NCI-H128 (cell line): Measurements from ENCODE around the gene CCDC90B.

Experiments used
- DNase-seq: peaks from one replicate; lab custom pipeline; 2025; ENCODE audit not compliant: unreplicated experiment; lab: John Stamatoyannopoulos, UW

Gene CCDC90B

DNA sequence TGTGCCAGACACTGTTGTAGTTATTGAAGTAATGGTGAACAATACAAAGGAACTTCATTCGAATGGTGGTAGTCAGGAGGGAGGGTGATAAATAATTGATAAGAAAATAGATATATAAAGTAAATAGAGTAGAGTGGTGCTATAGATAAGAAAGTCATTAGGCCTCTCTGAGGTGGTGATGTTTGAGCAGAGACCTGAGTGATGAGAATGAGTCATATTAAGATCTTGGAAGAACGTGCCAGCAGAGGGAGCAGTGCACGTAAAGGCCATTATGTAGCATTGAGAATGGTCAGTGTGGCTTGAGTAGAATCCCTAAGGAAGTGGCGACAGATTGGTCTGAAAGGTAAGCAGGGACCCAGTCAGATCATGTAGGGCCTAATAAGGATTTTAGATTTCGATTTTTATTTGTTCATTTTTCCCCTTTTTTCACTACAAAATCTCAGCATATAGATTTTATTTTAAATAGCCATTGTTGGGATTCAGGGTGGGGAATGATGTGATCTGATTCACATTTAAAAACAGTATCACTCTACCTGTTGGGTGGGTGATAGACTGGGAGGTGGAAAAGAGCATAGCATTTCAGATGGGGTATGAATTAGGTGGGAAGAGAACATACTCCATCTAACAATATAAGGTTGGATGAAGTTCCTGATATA is 44.7 kb downstream of the CCDC90B start:
- no peak for DNase-seq

DNA sequence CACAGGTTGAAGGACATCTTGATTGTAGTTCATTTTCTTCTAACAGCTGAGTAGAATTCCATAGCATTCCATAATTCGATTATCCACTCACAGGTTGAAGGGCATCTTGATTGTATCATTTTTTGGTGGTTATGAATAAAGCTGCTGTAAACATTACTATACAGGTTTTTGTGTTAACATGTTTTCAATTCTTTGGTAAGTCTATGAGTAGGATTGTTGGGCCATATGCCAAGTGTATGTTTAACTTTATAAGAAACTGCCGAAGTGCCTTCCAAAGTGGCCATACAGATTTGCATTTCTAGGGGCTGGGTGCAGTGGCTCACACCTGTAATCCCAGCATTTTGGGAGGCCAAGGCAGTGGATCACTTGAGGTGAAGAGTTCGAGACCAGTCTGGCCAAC is 48.1 kb downstream of the CCDC90B start:
- DNase-seq, result no peak

- no peak for DNase-seq
Measured at GRCh38 chr11:83235825-83236224, 50.3 kb downstream of the CCDC90B start.

DNA sequence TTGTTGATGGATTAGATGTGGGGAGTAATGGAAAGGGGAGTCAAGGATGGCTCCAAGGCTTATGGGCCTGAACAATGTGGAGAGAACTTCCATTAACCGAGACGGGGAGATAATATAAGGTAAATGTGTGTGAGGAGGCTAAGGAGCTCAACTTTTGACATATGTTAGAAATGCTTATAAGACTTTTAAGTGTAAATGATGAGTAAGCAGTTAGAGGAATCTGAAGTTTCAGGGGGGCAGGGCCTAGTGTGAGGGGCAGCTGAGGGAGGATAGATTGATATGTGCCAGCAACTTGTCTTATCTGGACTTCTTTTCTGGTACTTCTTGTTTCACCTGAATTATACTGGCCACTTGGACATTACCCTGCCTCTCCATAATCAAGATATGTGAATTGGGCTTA is 62.7 kb downstream of the CCDC90B start:
- DNase-seq, result no peak

GRCh38 chr11:83222499-83222898 is 63.7 kb downstream of the CCDC90B start:
- no peak for DNase-seq

DNA sequence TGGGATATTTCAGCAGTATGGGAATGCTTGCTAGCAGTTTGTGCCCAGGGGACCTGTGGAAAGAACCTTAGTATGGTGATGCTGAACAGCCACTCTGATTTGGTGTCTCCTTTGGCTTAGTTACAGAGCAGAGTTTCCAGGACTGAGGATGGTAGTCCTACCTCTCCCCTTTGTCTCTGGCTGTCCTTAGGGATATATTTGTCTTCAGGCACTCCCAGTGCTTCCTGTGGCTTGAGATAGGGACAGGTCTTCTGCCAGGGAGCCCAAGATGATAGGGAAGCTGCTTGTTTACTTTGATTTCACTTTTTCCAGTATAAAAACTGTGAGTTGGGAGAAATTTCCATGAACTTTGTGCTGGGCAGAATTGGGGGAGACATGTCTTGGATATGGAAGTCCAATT is 64.5 kb downstream of the CCDC90B start:
- no peak for DNase-seq

DNA sequence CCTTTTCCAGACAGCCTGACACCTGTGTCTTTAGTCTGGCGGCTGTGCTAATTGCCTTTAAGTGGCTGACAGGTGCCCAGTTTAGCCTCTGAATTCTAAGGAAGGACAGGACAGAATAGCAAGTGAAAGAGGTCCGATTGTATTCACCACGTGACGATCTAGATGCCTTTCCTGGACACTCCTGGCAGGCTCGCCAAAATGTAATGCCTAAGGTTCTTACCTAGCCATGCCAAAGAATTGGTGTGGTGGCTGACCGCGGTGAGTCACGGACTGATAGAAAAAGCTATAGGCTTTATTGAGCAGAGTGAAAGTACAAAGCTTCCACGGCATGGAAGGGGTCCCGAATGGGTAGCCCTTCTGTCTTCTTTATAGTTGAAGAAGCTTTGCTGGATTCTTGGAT is 65.9 kb downstream of the CCDC90B start:
- DNase-seq, result no peak

DNA sequence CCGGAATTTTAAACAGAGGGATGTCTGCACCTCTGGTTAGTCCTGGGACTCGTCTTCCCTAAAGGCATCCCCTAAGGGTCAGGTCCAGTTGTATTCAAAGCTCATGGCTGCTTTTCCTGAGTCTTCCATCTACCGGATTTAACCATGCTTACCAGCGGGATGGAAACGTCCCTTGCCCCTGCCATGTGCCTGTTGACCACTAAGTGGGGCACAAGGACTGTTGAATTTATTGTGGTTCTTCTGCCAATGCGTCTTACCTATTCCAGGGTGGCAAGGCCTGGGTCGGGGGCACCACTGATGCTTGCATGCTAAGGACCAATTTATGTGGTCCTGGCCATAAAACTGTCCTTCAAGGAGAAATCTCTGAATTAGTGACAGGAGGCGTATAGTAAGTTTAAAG is 67.1 kb downstream of the CCDC90B start:
- DNase-seq, result no peak
